HepG2 (cell line): Measurements from ENCODE around the gene VWA3B. TPM values are rescaled to one million over a fixed set of nuclear protein-coding genes. Genes with fewer than 3 reads are reported as not detected.

Experiments used
- ATAC-seq: fragments of 200-7000 bp; cut with Tn5 transposase; 3 replicates; pipeline ENCODE4 v1.9.1; 2020; ENCODE audit warnings: mild to moderate bottlenecking, moderate library complexity
- BruUV-seq: library from RNA; stranded (reverse); fragments of 400-500 nt; replicated peaks from 2 replicates; lab custom pipeline; 2021; lab: Mats Ljungman, UMichigan
- CTCF ChIA-PET: fragments of 300-600 bp; formaldehyde crosslinking; extraction: SDS; loops from one replicate; lab custom pipeline; 2021; ENCODE audit warnings: low total read pairs, inconsistent platforms, low intra/inter-chr PET ratio; lab: Yijun Ruan, JAX
- POLR2A ChIA-PET: fragments of 350-600 bp; sonication (Branson Sonifier 250); formaldehyde crosslinking; loops from one replicate; lab custom pipeline; 2020; ENCODE audit warnings: antibody characterized with exemption, inconsistent platforms; lab: Yijun Ruan, JAX
- DNase-seq: peaks from one replicate; pipeline ENCODE4 v3.0.0-alpha.2; 2015; ENCODE audit warnings: low spot score
- FAIRE-seq: peaks from 3 replicates; lab custom pipeline; 2011; peaks lifted over from hg19 to GRCh38; lab: Jason Lieb, UNC
- H2AFZ ChIP-seq: one replicate; pipeline ENCODE4 v1.6.1; 2011; ENCODE audit warnings: low read length, inconsistent platforms
- H3K27ac ChIP-seq: fragments of 300-600 bp; 3 replicates; pipeline ENCODE4 v1.8.0; 2011; ENCODE audit warnings: mixed run types, mild to moderate bottlenecking, mixed read lengths, low read length, inconsistent platforms; ENCODE audit not compliant: insufficient read depth; ENCODE audit errors: extremely low read length
- H3K27me3 ChIP-seq, 2 experiments: fragments of 200-600 bp in 1 of 2; 2 replicates in 1 of 2; 3 replicates in 1 of 2; pipeline versions ENCODE4 v1.6.0 to v1.8.0; 2011; ENCODE audit warnings: low read length in 2 of 2, mild to moderate bottlenecking in 2 of 2, moderate library complexity in 2 of 2, inconsistent platforms in 1 of 2; ENCODE audit not compliant: insufficient read depth in 2 of 2, control insufficient read depth in 1 of 2
- H3K36me3 ChIP-seq, 2 experiments: fragments of 200-600 bp in 1 of 2; replicated peaks in 1 of 2; 2 replicates in 1 of 2; 3 replicates in 1 of 2; pipeline versions ENCODE4 v1.5.1 to v1.8.0; 2011; ENCODE audit warnings: low read length in 2 of 2, inconsistent platforms in 1 of 2; ENCODE audit not compliant: insufficient read depth in 2 of 2, control insufficient read depth in 1 of 2
- H3K4me1 ChIP-seq: 2 replicates; pipeline ENCODE4 v1.5.1; 2012; ENCODE audit warnings: low read length, inconsistent platforms; ENCODE audit not compliant: insufficient read depth
- H3K4me2 ChIP-seq: 2 replicates; pipeline ENCODE4 v1.6.0; 2011; ENCODE audit warnings: low read depth, low read length, inconsistent platforms
- H3K4me3 ChIP-seq, 3 experiments: fragments of 200-600 bp in 1 of 3; sonication (generic), shearing (Covaris generic) in 1 of 3; replicated peaks in 1 of 3; 2 replicates each; pipeline ENCODE4 v1.5.1; 2011 to 2016; ENCODE audit warnings: low read length in 3 of 3, inconsistent platforms in 2 of 3, low read depth in 2 of 3, mild to moderate bottlenecking in 2 of 3, control low read depth in 1 of 3, mixed read lengths in 1 of 3; ENCODE audit not compliant: insufficient read depth in 1 of 3
- H3K79me2 ChIP-seq: one replicate; pipeline ENCODE4 v1.6.1; 2011; ENCODE audit warnings: low read length, inconsistent platforms; ENCODE audit not compliant: insufficient read depth
- H3K9ac ChIP-seq: 2 replicates; pipeline ENCODE4 v1.6.0; 2011; ENCODE audit warnings: mild to moderate bottlenecking, low read depth, low read length, inconsistent platforms; ENCODE audit not compliant: insufficient read depth
- H3K9me3 ChIP-seq: 2 replicates; pipeline ENCODE4 v1.5.1; 2012; ENCODE audit warnings: mild to moderate bottlenecking, low read length
- H4K20me1 ChIP-seq: 2 replicates; pipeline ENCODE4 v1.6.0; 2011; ENCODE audit warnings: inconsistent platforms, mild to moderate bottlenecking, low read length, moderate library complexity; ENCODE audit not compliant: insufficient read depth
- ELF3 ChIP-seq: IDR thresholded peaks from 2 replicates; pipeline ENCODE4 v1.6.1; 2016; ENCODE audit warnings: missing genetic modification reagents, missing compliant biosample characterization
- KIAA2018 ChIP-seq: sonication (generic); formaldehyde crosslinking; IDR thresholded peaks from 2 replicates; pipeline ENCODE4 v1.5.0; 2020; ENCODE audit warnings: mild to moderate bottlenecking, missing genetic modification reagents, borderline replicate concordance
- ZBTB33 ChIP-seq: sonication (generic); formaldehyde crosslinking; IDR thresholded peaks from 2 replicates; pipeline ENCODE4 v1.4.0; 2020; ENCODE audit warnings: missing genetic modification reagents
- ZBTB39 ChIP-seq: sonication (generic); formaldehyde crosslinking; IDR thresholded peaks from 2 replicates; pipeline ENCODE4 v1.5.0; 2020; ENCODE audit warnings: missing genetic modification reagents
- ZNF761 ChIP-seq: sonication (generic); formaldehyde crosslinking; conservative IDR thresholded peaks from 2 replicates; pipeline ENCODE4 v1.4.0; 2020; ENCODE audit warnings: mild to moderate bottlenecking, missing genetic modification reagents
- WGBS: methylation state at CpG from one replicate; pipeline ENCODE4 v1.1.6; 2017; ENCODE audit warnings: low lambda C conversion rate; 5-methylcytosine and 5-hydroxymethylcytosine counted together
- in situ Hi-C: cut with HindIII; loops from 2 replicates; pipeline ENCODE4 v1.10.0; 2017; ENCODE audit warnings: low pct_unique_long_range_greater_than_20kb; ENCODE audit not compliant: extremely low pct_ligation_motif_present
- intact Hi-C: fragments of 100-400 bp; cut with micrococcal nuclease; formaldehyde crosslinking; loops from one replicate; pipeline ENCODE4 v1.10.0; 2022; ENCODE audit not compliant: unreplicated experiment
- polyA plus RNA-seq, 8 experiments: library from polyadenylated mRNA; depleted of rRNA in 3 of 8; stranded (reverse) in 7 of 8; unstranded in 1 of 8; fragments of >200 nt; fragmentation: Illumina TruSeq in 4 of 8; extraction: Trizol in 4 of 8; gene quantifications; 2 replicates each; pipeline versions ENCODE4 v1.2.1 to v1.2.3, GENCODE V29; 2011 to 2016; ENCODE audit warnings: low read depth in 4 of 8, missing spikeins in 1 of 8, mixed read lengths in 1 of 8; ENCODE audit not compliant: insufficient read depth in 1 of 8
- total RNA-seq, 5 experiments: library from RNA; depleted of rRNA; stranded (reverse); fragments of >200 nt; fragmentation: Illumina TruSeq; extraction: Trizol; gene quantifications; 2 replicates each; pipeline ENCODE4 v1.2.3, GENCODE V29; 2016; ENCODE audit warnings: low read depth in 1 of 5

Gene VWA3B
- total and polyA plus RNA-seq, 2 of the 13 experiments (the other 11 are each of a cell fraction or from before 2014, with no cell fraction given) = not detected

- in situ Hi-C loops (no loop called here), intact Hi-C loops (no loop called here)
- no peak overlapping the region for H2AFZ ChIP-seq
- ATAC-seq = peak; percentile 70
- peaks cover 9% of the 10 kb centered on the region for H3K4me1 ChIP-seq
- H3K9ac ChIP-seq = no peak overlapping the region
- H3K4me3 ChIP-seq = no peak overlapping the region
- no peak overlapping the region for H3K27ac ChIP-seq
- FAIRE-seq = peak; percentile 70
- H3K9me3 ChIP-seq = no peaks in the 10 kb centered on the region
- POLR2A ChIA-PET = no interaction called here
- peaks cover 0 to 42% of the 10 kb centered on the region in 2 experiments; a peak in 3 of 5 replicates for H3K27me3 ChIP-seq
- BruUV-seq = no TSS peak
- H3K4me2 ChIP-seq = peak overlapping the region; percentile 31; the same call in 1 of the 2 replicates
- CTCF ChIA-PET = no interaction called here
- no peaks in the 10 kb centered on the region for H3K79me2 ChIP-seq
- DNase-seq = no peak
- H3K36me3 ChIP-seq = no peaks in the 10 kb centered on the region
- WGBS = 31% methylated on average over 17 of the region's 18 CpGs
- no peaks in the 10 kb centered on the region for H4K20me1 ChIP-seq
- TF ChIP-seq KIAA2018 (no peak), ZNF761 (no peak), ELF3 (CRISPR knock-in tag) (0 out of 2 replicates have a peak, but pooled peaks have one; percentile 36), ZBTB33 (peak; percentile 42; the same call in 1 of the 2 replicates), ZBTB39 (no peak)
Measured at GRCh38 chr2:98280376-98281102, 193.6 kb downstream of the VWA3B start.
